ENCODE data around the gene RASAL2.

RASAL2 gene

GRCh38 chr1:178371933-178372388 is 278.1 kb downstream of the RASAL2 start:
- no peaks in the 10 kb centered on the region for H3K27me3 ChIP-seq (ENCODE audit: insufficient read depth, poor library complexity, severe bottlenecking)
- DNase-seq (ENCODE audit: low spot score), result no peak

DNA sequence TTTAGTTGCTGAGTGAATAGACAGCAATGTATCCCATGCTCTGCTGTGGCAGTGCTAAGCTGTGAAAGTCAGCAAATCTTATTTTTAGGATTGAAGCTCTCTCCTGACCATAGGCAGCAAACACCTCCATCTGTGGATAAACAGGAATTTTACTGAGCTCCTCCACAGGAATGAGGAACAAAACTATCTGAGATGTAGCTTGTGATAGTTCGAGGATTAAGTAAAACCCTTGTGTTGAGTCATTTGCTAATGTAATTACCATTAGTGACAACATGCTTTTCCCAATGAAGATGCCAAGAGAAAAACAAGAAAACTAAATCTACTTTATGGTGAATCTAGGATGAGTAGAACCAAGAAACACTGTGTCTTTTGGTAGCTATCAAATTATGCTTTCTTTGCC is 280.1 kb downstream of the RASAL2 start:
- DNase-seq (ENCODE audit: low spot score) (no peak), ATAC-seq (ENCODE audit: low read depth) (no peak)
- Histone ChIP-seq H3K4me3 (ENCODE audit: severe bottlenecking) (no peak overlapping the region), H3K27me3 (ENCODE audit: insufficient read depth, poor library complexity, severe bottlenecking) (no peaks in the 10 kb centered on the region), H3K27ac (ENCODE audit: poor library complexity, severe bottlenecking) (no peak overlapping the region), H3K9me3 (ENCODE audit: severe bottlenecking) (no peaks in the 10 kb centered on the region), H3K4me1 (ENCODE audit: insufficient read depth, poor library complexity, severe bottlenecking) (no peaks in the 10 kb centered on the region), H3K36me3 (ENCODE audit: low read depth) (no peaks in the 10 kb centered on the region; the same call in 1 of the 2 replicates)
- no peak for TF ChIP-seq CTCF (IDR thresholded peaks at IDR 0.05; ENCODE audit: poor library complexity, severe bottlenecking)

More at GRCh38 chr1:178371933-178372388, 278.1 kb downstream of the RASAL2 start:
- Histone ChIP-seq H3K9me3 (ENCODE audit: severe bottlenecking) (no peaks in the 10 kb centered on the region), H3K4me1 (ENCODE audit: insufficient read depth, poor library complexity, severe bottlenecking) (no peaks in the 10 kb centered on the region), H3K4me3 (ENCODE audit: severe bottlenecking) (no peak overlapping the region), H3K27ac (ENCODE audit: poor library complexity, severe bottlenecking) (no peak overlapping the region), H3K36me3 (ENCODE audit: low read depth) (no peaks in the 10 kb centered on the region)
- no peak for TF ChIP-seq CTCF (IDR thresholded peaks at IDR 0.05; ENCODE audit: poor library complexity, severe bottlenecking)
- ATAC-seq (ENCODE audit: low read depth), result no peak

DNA sequence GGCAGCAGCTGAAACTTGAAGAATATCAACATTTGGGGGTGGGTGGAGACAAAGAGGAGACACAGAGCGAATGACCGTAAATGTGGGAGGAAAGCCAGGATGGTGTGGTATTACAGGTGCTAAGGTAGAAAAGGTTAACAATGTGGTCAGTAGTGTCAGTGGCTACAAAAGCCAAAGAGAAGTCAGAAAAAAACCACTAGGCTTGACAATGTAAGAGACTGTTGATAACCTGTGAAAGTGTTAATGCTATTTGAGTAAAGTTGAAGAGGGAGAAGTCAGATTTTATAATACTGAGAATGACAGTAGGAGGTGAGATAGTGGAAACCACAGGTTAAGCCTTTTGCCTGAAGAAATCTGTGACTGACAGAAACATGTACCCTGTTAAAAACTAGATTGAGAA is 282.1 kb downstream of the RASAL2 start:
- Histone ChIP-seq H3K36me3 (ENCODE audit: low read depth) (no peaks in the 10 kb centered on the region; the same call in 1 of the 2 replicates), H3K27me3 (ENCODE audit: insufficient read depth, poor library complexity, severe bottlenecking) (no peaks in the 10 kb centered on the region), H3K27ac (ENCODE audit: poor library complexity, severe bottlenecking) (no peak overlapping the region), H3K9me3 (ENCODE audit: severe bottlenecking) (no peaks in the 10 kb centered on the region), H3K4me1 (ENCODE audit: insufficient read depth, poor library complexity, severe bottlenecking) (no peaks in the 10 kb centered on the region), H3K4me3 (ENCODE audit: severe bottlenecking) (no peak overlapping the region)
- no peak for ATAC-seq (ENCODE audit: low read depth)
- no peak for TF ChIP-seq CTCF (IDR thresholded peaks at IDR 0.05; ENCODE audit: poor library complexity, severe bottlenecking)
- DNase-seq (ENCODE audit: low spot score), result no peak

DNA sequence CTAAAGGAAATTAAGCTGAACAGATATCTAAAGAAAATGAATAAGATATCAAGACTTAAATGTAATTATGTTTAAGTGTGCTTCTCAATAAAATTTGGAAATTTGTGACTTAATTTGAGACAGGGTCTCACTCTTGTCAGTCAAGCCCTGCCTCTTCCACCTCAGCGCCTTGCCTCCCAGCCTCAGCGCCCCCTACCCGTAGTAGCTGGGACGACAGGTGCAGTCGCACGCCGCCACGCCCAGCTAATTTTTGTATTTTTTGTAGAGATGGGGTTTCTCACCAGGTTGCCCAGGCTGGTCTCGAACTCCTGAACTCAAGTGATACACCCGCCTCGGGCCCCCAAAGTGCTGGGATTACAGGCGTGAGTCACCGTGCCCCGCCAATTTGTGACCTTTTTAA is 285.9 kb downstream of the RASAL2 start:
- no peak overlapping the region for H3K4me3 ChIP-seq (ENCODE audit: severe bottlenecking)
- no peak for DNase-seq (ENCODE audit: low spot score)
- H3K36me3 ChIP-seq (ENCODE audit: low read depth), result no peaks in the 10 kb centered on the region; the same call in 1 of the 2 replicates
- ATAC-seq (ENCODE audit: low read depth), result no peak
- H3K9me3 ChIP-seq (ENCODE audit: severe bottlenecking), result no peaks in the 10 kb centered on the region
- H3K27ac ChIP-seq (ENCODE audit: poor library complexity, severe bottlenecking), result no peak overlapping the region
- no peaks in the 10 kb centered on the region for H3K27me3 ChIP-seq (ENCODE audit: insufficient read depth, poor library complexity, severe bottlenecking)
- no peaks in the 10 kb centered on the region for H3K4me1 ChIP-seq (ENCODE audit: insufficient read depth, poor library complexity, severe bottlenecking)
- TF ChIP-seq CTCF (IDR thresholded peaks at IDR 0.05; ENCODE audit: poor library complexity, severe bottlenecking), result no peak

DNA sequence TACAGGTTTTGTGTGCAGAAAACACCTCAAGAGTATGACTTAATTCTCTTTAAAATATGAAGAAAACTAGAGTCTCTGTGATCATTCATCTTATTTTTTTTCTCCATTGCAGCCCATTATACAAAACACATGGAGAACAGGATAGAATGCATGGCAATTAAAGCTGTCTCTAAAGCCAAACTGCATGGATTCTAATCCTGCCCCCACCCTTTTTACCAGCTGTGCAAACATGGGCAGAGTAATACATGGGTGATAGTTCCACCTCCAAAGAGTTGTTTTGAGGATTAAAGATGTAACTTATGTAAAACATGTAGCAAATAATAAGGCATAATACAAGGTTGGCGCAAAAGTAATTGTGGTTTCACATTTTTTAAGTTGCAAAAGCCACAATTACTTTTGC is 288.5 kb downstream of the RASAL2 start:
- H3K4me1 ChIP-seq (ENCODE audit: insufficient read depth, poor library complexity, severe bottlenecking), result no peaks in the 10 kb centered on the region
- no peak overlapping the region for H3K4me3 ChIP-seq (ENCODE audit: severe bottlenecking)
- no peaks in the 10 kb centered on the region for H3K27me3 ChIP-seq (ENCODE audit: insufficient read depth, poor library complexity, severe bottlenecking)
- no peak for DNase-seq (ENCODE audit: low spot score)
- no peak for ATAC-seq (ENCODE audit: low read depth)
- no peak for TF ChIP-seq CTCF (IDR thresholded peaks at IDR 0.05; ENCODE audit: poor library complexity, severe bottlenecking)
- H3K27ac ChIP-seq (ENCODE audit: poor library complexity, severe bottlenecking), result no peak overlapping the region
- H3K36me3 ChIP-seq (ENCODE audit: low read depth), result no peaks in the 10 kb centered on the region; the same call in 1 of the 2 replicates
- no peaks in the 10 kb centered on the region for H3K9me3 ChIP-seq (ENCODE audit: severe bottlenecking)
